ENCODE results near the gene TEX52.

GRCh38 chr12:2813214-2814185, 43.3 kb downstream of the TEX52 start:
- TF ChIP-seq POLR2A (IDR thresholded peaks at IDR 0.05) (no peak), CTCF (IDR thresholded peaks at IDR 0.05) (peak in 11 of 12 donors; percentile 29 to 64 (median 55))
